Fibroblast of pulmonary artery (primary cell): ENCODE results near the gene GYG2.

Source experiments
- DNase-seq: peaks from one replicate; pipeline ENCODE4 v3.0.0-alpha.2; 2010; ENCODE audit warnings: low read depth
- H3K4me3 ChIP-seq: replicated peaks from 2 replicates; pipeline ENCODE4 v1.5.1; 2011; ENCODE audit warnings: low read depth, mild to moderate bottlenecking, control low read depth, low read length, moderate library complexity
- TF ChIP-seq, protein P1 (sequence below): IDR thresholded peaks from 2 replicates; pipeline ENCODE4 v1.5.1; 2011; ENCODE audit warnings: mild to moderate bottlenecking, control low read depth, low read length, inconsistent platforms; ENCODE audit errors: missing control alignments

The GYG2 gene

DNA sequence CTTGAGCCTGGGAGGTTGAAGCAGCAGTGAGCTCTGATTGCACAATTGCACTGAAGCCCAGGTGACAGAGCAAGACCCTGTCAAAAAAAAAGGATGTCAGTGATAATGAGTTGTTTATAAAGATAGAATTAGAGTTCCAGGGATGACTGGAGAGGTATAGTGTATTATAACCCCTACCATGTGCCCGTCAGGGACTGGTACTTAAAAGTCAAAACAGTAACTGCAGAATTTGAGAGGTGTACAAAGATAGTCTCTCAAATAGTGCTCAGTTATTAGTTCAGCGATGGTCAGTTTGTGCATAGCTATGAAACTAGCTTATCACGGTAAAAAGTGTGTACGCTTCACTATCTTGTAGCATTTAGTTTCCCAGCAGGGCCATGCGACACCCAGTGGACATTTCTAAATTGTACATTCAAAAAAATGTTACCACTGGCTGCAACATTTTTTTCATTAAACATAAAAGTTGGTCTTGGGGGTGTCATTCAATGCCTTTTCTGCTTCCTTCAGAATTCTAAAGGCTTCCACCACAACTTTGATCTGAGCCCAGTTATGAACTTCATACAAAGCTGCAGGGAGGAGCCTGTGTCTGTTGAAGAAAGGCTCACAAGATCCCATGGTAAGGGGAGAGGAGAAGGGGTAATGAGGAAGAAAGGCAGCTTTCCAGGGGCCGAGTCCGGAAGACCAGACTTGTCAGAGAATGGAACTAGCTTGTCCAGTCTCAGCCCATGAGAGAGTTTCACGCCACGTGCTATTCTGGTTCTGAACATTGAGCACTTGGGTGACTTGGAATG is 9.2 kb upstream of the GYG2 start:
- H3K4me3 ChIP-seq, result no peak overlapping the region
- DNase-seq, result peak; percentile 48
- TF ChIP-seq, protein P1, sequence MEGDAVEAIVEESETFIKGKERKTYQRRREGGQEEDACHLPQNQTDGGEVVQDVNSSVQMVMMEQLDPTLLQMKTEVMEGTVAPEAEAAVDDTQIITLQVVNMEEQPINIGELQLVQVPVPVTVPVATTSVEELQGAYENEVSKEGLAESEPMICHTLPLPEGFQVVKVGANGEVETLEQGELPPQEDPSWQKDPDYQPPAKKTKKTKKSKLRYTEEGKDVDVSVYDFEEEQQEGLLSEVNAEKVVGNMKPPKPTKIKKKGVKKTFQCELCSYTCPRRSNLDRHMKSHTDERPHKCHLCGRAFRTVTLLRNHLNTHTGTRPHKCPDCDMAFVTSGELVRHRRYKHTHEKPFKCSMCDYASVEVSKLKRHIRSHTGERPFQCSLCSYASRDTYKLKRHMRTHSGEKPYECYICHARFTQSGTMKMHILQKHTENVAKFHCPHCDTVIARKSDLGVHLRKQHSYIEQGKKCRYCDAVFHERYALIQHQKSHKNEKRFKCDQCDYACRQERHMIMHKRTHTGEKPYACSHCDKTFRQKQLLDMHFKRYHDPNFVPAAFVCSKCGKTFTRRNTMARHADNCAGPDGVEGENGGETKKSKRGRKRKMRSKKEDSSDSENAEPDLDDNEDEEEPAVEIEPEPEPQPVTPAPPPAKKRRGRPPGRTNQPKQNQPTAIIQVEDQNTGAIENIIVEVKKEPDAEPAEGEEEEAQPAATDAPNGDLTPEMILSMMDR, result peak; percentile 43

DNA sequence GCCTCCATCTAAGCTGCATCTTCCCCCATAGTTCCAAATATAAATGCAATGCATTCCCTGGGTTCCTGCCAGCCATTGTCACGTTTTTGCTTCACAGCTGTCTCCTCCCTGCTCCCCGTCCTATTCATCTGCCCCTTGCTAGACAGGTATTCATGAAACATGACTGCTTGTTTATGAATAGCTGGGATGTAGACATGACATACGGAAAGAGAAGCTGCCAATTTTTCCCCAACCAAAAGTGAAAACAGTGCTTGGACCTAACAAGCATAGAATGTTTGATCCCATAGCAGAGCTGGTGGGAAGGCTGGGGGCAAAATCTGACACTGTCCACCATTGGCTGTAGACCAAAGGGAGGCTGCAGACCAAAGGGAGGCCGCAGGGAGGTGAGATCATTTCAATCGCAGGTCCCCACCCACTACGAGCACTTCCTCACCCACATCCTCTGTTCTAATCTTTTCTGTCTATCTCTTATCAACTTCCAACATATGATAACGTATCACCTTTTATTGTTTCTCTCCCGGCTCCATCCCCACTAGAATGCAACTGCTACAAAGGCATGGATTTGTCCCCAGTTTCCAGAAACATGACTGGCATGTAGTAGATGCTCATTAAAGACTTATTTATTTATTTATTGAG is 8.5 kb upstream of the GYG2 start:
- TF ChIP-seq, protein P1, result no peak
- no peak overlapping the region for H3K4me3 ChIP-seq
- DNase-seq, result no peak

DNA sequence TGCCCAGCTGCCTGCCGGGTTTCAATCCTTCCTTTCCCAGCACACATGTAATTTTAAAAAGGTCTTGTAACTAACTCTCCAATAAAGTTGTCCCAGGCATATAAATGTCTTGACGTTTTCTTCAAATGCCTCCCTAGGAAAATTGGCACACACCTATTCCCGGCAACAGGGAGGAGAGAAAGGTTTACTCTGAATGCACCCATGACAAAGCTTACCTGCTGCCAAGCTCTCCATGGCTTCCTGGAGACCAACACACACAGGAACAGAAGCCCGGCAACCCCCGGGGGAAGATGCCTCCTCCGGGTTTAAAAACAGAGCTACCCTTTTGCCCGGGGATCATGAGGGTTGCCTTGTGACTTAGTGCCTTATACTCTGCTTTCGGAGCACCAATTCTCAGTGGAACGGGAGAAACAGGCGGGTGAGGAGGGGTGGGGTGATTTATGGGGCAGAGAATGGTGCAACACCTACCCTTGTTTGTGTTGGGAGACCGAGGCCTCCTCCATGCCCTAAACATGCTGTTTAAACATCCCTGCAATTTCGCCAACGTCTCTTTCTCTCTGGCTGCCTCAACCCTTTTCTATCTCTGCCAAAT is 4.8 kb upstream of the GYG2 start:
- TF ChIP-seq, protein P1, result no peak
- DNase-seq, result no peak
- no peak overlapping the region for H3K4me3 ChIP-seq

DNA sequence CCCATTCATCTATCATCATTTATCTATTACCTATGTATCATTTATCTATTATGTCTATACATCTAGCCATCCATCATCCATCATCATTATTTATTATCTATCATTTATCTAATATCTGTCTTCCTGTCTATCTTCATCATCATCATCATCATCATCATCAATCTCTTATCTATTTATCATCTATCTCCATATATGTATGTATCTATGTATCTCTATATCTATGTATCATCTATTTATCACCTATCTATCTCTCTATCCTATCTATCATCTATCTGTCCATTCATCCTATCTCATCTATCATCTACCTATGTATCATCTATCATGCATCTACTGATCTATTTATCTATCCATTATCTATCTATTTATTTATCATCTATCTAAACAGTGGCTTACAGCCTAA is 3.8 kb upstream of the GYG2 start:
- TF ChIP-seq, protein P1, result no peak
- DNase-seq, result no peak
- no peak overlapping the region for H3K4me3 ChIP-seq

DNA sequence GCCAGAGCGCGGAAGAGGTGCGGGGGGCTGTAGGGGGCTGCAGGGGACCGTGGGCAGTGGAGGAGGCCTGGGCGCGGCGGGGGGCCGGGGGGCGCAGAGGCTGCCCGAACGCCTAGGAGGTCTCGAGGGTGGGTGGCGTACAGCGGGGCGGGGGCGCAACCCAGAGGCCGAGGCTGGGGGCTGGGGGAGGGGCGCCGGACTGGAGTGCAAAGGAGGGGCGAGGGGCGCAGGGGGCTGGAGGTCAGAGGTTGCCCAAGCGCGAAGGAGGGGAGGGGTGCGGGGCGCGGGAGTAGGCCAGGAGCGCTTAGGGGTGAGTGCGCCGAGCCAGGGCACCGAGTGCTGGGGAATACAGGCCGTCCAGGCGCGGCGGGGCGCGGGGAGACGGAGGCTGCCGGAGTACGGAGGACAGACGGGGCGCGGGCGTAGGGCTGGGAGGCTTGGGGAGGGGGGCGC is 255 bp downstream of the GYG2 start:
- no peak for DNase-seq
- TF ChIP-seq, protein P1, result no peak
- peak overlapping the region; percentile 45 for H3K4me3 ChIP-seq

DNA sequence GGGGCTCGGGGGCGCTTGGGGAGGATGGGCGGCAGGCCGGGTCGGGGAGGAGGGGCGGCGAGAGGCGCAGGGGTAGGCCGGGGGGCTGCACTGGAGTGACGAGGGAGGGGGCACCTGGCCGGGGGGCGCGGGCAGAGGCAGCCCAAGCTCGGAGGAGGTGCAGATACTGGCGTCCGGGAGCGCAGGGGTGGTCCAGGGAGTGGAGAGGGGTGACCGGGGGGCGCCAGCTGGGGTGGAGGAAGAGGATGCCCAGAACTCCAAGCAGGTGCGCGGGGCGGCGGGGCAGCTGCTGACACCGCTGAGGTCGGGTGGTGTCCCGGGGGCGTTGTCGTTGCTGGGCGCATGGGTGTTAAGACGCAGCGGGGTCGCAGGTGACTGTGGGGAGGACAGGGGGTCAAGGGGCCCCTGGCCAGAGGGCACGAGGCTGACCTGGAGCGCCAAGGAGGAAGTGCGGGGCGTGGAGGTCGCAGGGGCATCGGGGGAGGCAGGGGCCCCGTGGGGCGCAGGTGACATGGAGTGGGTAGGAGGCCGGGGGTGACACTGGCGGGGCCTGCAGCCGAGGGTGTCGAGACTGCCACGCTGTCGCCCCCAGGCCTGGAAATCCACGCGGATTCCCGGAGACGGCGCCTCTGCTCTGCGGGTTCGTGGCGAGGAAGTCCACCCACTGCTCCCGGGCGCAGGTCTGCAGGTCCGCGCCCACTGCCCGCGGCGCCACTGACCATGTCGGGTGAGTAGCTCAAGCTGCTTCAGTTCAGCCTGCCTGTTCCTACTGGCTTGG is 928 bp downstream of the GYG2 start:
- DNase-seq, result no peak
- H3K4me3 ChIP-seq, result peak overlapping the region; percentile 45
- TF ChIP-seq, protein P1, result no peak
